ENCODE data around the gene RCOR1. TPM values are rescaled to one million over a fixed set of nuclear protein-coding genes. Genes with fewer than 3 reads are reported as not detected.
"Not testable (repeated sequence)": the region's sequence is repeated elsewhere in the genome, so short reads cannot be mapped to it uniquely, and the experiment has no call there.

RCOR1 gene
- total RNA-seq, 1 experiment from 2014 or later = 34.1 TPM

- Histone ChIP-seq H3K18ac (ENCODE audit: insufficient read length, low read depth, low read length) (no peak overlapping the region), H3K4ac (ENCODE audit: low read depth, low read length) (no peak overlapping the region), H3K56ac (ENCODE audit: insufficient read length, low read depth, low read length) (no peak overlapping the region), H3K9me3 (ENCODE audit: control insufficient read depth, low read depth, low read length) (no peaks in the 10 kb centered on the region), H3K4me1 (ENCODE audit: insufficient read depth, low read length) (0 out of 2 replicates have a peak, but pooled peaks cover 2% of the 10 kb centered on the region), H3K79me2 (ENCODE audit: insufficient read depth, low read length) (no peaks in the 10 kb centered on the region), H3K23me2 (ENCODE audit: insufficient read length, low read depth, low read length, poor library complexity, severe bottlenecking) (no peaks in the 10 kb centered on the region), H4K20me1 (ENCODE audit: control insufficient read depth, insufficient read depth, insufficient read length) (no peaks in the 10 kb centered on the region), H2AK5ac (ENCODE audit: insufficient read length, low read length) (no peak overlapping the region), H2BK120ac (ENCODE audit: low read depth, low read length, poor library complexity, severe bottlenecking) (no peak overlapping the region), H2BK5ac (ENCODE audit: insufficient read length, low read length) (no peak overlapping the region), H3K27ac (ENCODE audit: insufficient read length, low read depth, low read length) (no peak overlapping the region), H3K27me3 (ENCODE audit: insufficient read depth, low read length) (no peaks in the 10 kb centered on the region), H4K91ac (ENCODE audit: insufficient read length, low read depth, low read length) (no peak overlapping the region), H4K8ac (replicated peaks; ENCODE audit: insufficient read length, low read depth, low read length) (no peak overlapping the region), H2BK20ac (ENCODE audit: low read depth, low read length, poor library complexity, severe bottlenecking) (no peak overlapping the region), H3T11ph (ENCODE audit: low read length) (no peak overlapping the region), H3K9ac (ENCODE audit: extremely low read depth, insufficient read length, low read length) (no peak overlapping the region), H2AFZ (ENCODE audit: low read length) (no peak overlapping the region), H3K23ac (ENCODE audit: insufficient read length, low read depth, low read length) (no peak overlapping the region), H3K4me2 (ENCODE audit: insufficient read depth, insufficient read length, low read length) (no peak overlapping the region), H2BK15ac (ENCODE audit: low read depth, low read length) (no peak overlapping the region), H4K5ac (ENCODE audit: insufficient read length, low read depth, low read length) (no peak overlapping the region), H3K14ac (ENCODE audit: insufficient read depth, low read length) (no peak overlapping the region), H3K79me1 (ENCODE audit: insufficient read depth, low read depth, low read length, poor library complexity, severe bottlenecking) (no peaks in the 10 kb centered on the region), H2BK12ac (ENCODE audit: insufficient read length, low read depth, low read length) (no peak overlapping the region)
- no CpG with 5 or more reads among the region's 11 CpGs for WGBS (ENCODE audit: extremely low coverage, insufficient read length, low lambda C conversion rate)
- Mint-ChIP-seq H3K27me3 (ENCODE audit: low read depth) (peaks cover 5% of the 10 kb centered on the region), H3K9me3 (no peaks in the 10 kb centered on the region), H3K36me3 (ENCODE audit: insufficient read depth in 1 of 3, low read depth in 3 of 3) (no peaks in the 10 kb centered on the region), H3K4me3 (no peak overlapping the region), H3K4me1 (peaks cover 23 to 27% of the 10 kb centered on the region in 2 experiments), H3K27ac (no peak overlapping the region)
- DNase-seq = no peak
- TF ChIP-seq CTCF (conservative IDR thresholded peaks at IDR 0.05) = no peak
Observed at GRCh38 chr14:102764220-102764671, 171.8 kb downstream of the RCOR1 start.

- not testable (repeated sequence) for H2BK15ac ChIP-seq (ENCODE audit: low read depth, low read length); H2BK5ac ChIP-seq (ENCODE audit: insufficient read length, low read length); H3K27me3 ChIP-seq (ENCODE audit: insufficient read depth, low read length); H3K9me3 Mint-ChIP-seq; H4K91ac ChIP-seq (ENCODE audit: insufficient read length, low read depth, low read length); H3K27me3 Mint-ChIP-seq (ENCODE audit: low read depth); H3K14ac ChIP-seq (ENCODE audit: insufficient read depth, low read length); H4K5ac ChIP-seq (ENCODE audit: insufficient read length, low read depth, low read length); H3K9ac ChIP-seq (ENCODE audit: extremely low read depth, insufficient read length, low read length); H3K79me1 ChIP-seq (ENCODE audit: insufficient read depth, low read depth, low read length, poor library complexity, severe bottlenecking); H3K79me2 ChIP-seq (ENCODE audit: insufficient read depth, low read length); H3K4me1 ChIP-seq (ENCODE audit: insufficient read depth, low read length); H2BK120ac ChIP-seq (ENCODE audit: low read depth, low read length, poor library complexity, severe bottlenecking); H3K36me3 Mint-ChIP-seq (ENCODE audit: insufficient read depth in 1 of 3, low read depth in 3 of 3); H3K23ac ChIP-seq (ENCODE audit: insufficient read length, low read depth, low read length); H3K56ac ChIP-seq (ENCODE audit: insufficient read length, low read depth, low read length); H4K20me1 ChIP-seq (ENCODE audit: control insufficient read depth, insufficient read depth, insufficient read length); H2AFZ ChIP-seq (ENCODE audit: low read length); H3K4ac ChIP-seq (ENCODE audit: low read depth, low read length); H3K4me2 ChIP-seq (ENCODE audit: insufficient read depth, insufficient read length, low read length); H3T11ph ChIP-seq (ENCODE audit: low read length); H2AK5ac ChIP-seq (ENCODE audit: insufficient read length, low read length); H2BK20ac ChIP-seq (ENCODE audit: low read depth, low read length, poor library complexity, severe bottlenecking); H3K27ac ChIP-seq (ENCODE audit: insufficient read length, low read depth, low read length); H3K4me3 Mint-ChIP-seq; H3K18ac ChIP-seq (ENCODE audit: insufficient read length, low read depth, low read length); H2BK12ac ChIP-seq (ENCODE audit: insufficient read length, low read depth, low read length); H3K27ac Mint-ChIP-seq; H3K23me2 ChIP-seq (ENCODE audit: insufficient read length, low read depth, low read length, poor library complexity, severe bottlenecking); H4K8ac ChIP-seq (replicated peaks; ENCODE audit: insufficient read length, low read depth, low read length); DNase-seq; H3K9me3 ChIP-seq (ENCODE audit: control insufficient read depth, low read depth, low read length)
- peaks cover 8 to 14% of the 10 kb centered on the region in 2 experiments for H3K4me1 Mint-ChIP-seq
- no CpG with 5 or more reads among the region's 8 CpGs for WGBS (ENCODE audit: extremely low coverage, insufficient read length, low lambda C conversion rate)
Observed at GRCh38 chr14:102765770-102766169, 173.3 kb downstream of the RCOR1 start.
